Activated CD8-positive, alpha-beta T cell treated with anti-CD3 and anti-CD28 coated beads, Interleukin-2, amount 10 ng/mL, durations not matched to agents 7 days and 5 days (primary cell): ENCODE data around the gene NTM. TPM values are rescaled to one million over a fixed set of nuclear protein-coding genes. Genes with fewer than 3 reads are reported as not detected.

ENCODE experiments used
- ATAC-seq: fragments of 150-1000 bp; cut with Tn5 transposase; one replicate; pipeline ENCODE4 v1.10.0; 2021; ENCODE audit warnings: moderate library complexity
- CTCF ChIA-PET: fragments of 350-600 bp; sonication (Branson Sonifier 250); formaldehyde crosslinking; loops from one replicate; lab custom pipeline; 2021; ENCODE audit warnings: antibody characterized with exemption; lab: Charles Lee
- POLR2A ChIA-PET: fragments of 350-600 bp; sonication (Branson Sonifier 250); formaldehyde crosslinking; loops from one replicate; lab custom pipeline; 2021; ENCODE audit warnings: antibody characterized with exemption; lab: Charles Lee
- DNase-seq: peaks from one replicate; pipeline ENCODE4 v3.0.0-alpha.2; 2020
- H3K27ac Mint-ChIP-seq: one replicate; pipeline ENCODE4 v1.8.0; 2021; ENCODE audit warnings: mild to moderate bottlenecking, mixed read lengths
- H3K27me3 Mint-ChIP-seq: one replicate; pipeline ENCODE4 v1.8.0; 2021; ENCODE audit warnings: low read depth, mixed read lengths
- H3K36me3 Mint-ChIP-seq: one replicate; pipeline ENCODE4 v1.8.0; 2021; ENCODE audit warnings: low read depth, mixed read lengths
- H3K4me1 Mint-ChIP-seq: one replicate; pipeline ENCODE4 v1.8.0; 2021; ENCODE audit warnings: low read depth, mixed read lengths
- H3K4me3 Mint-ChIP-seq: one replicate; pipeline ENCODE4 v1.8.0; 2021; ENCODE audit warnings: mild to moderate bottlenecking, mixed read lengths
- H3K9me3 Mint-ChIP-seq: one replicate; pipeline ENCODE4 v1.8.0; 2022; ENCODE audit warnings: mixed read lengths; ENCODE audit not compliant: insufficient read depth
- total RNA-seq, 2 experiments: library from RNA; stranded (reverse); gene quantifications; one replicate each; pipeline ENCODE4 v1.2.3, GENCODE V29; 2021

NTM gene
- total RNA-seq, 2 experiments from 2014 or later, result not detected

DNA sequence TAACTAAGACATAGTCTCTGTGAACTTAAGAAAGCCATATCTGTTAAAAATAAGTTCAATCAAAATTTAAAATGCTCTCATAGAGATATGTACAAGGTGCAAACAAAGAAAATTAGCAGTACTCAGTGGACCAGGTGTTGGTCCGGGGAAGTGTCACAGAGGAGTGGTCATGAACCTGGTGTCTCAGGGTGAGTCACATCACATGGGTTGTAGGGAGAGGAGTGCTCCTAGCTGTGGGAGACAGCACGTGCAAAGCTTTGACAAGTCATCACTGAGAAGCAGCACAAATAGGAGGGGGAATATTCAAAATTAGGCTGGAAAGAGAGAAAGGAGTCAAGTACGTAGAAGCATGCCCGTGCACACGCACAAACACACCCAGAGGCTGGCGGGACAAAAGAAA is 438.1 kb downstream of the NTM start:
- ATAC-seq (no peak), DNase-seq (no peak)
- ChIA-PET CTCF (no interaction called here), POLR2A (no interaction called here)
- no peaks in the 10 kb centered on the region for H3K36me3 Mint-ChIP-seq
- H3K27ac Mint-ChIP-seq, result no peak overlapping the region
- H3K4me1 Mint-ChIP-seq, result no peaks in the 10 kb centered on the region
- H3K9me3 Mint-ChIP-seq, result no peaks in the 10 kb centered on the region
- no peaks in the 10 kb centered on the region for H3K27me3 Mint-ChIP-seq
- no peak overlapping the region for H3K4me3 Mint-ChIP-seq

DNA sequence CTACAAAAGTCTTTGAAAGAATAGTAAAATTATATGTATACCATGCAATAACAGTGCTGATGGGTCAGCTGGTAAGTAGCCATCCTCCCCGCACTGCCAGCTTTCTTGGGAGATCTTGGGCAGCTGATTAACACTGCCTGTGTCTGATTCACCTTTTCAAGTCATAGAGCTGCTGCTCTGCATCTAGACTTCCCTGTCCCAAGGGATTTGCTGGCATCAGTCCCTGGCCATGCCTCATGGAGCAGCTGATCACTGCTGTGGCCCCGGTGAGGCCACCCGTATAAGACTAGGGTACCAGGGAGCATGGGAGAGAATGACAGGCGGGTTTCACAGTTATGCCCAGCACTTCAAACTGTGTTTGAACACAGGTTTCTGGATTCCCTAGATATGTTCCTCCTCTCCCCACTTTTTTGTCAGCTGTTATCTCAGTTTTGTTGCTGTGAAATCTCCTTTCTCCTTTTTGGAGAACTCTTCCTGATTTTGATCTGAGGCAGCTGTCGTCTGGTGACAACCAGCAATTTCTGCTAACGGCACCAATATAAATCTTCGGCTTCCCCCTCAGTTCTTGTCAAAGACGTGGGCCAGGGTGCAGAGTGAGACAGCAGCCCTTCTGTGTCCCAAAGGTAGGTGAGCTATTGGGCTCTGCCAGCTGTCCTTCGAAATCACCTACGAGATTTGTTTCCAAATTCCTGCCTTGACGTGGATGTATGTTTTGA is 438.9 kb downstream of the NTM start:
- ChIA-PET POLR2A (no interaction called here), CTCF (no interaction called here)
- H3K4me3 Mint-ChIP-seq, result no peak overlapping the region

DNA sequence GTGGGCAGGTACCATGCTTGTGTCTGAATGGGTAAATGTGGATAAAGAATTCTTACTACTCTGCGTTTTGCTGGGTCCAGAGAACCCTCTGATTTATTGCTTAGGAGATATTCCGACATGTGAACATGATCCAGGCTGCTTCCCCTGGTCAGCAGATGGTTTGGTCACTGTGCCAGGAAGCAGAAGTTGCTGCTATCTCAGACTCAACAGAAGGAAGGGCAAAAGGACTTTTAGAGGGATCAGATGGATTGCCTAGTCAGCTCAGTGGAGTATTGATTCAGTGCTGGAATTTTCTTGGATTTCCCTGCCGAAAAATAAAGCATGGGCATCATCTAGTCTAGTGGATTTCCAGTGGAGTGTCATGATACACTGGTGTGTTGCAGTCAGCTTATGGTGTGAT is 440.1 kb downstream of the NTM start:
- POLR2A ChIA-PET, result interaction anchor here (0.6 kb wide), 1 partner anchor 9 kb away, joined by 3 read pairs; no protein-coding TSS in a partner anchor
- CTCF ChIA-PET, result no interaction called here
- Mint-ChIP-seq H3K27me3 (no peaks in the 10 kb centered on the region), H3K27ac (no peak overlapping the region), H3K4me3 (no peak overlapping the region), H3K9me3 (no peaks in the 10 kb centered on the region), H3K4me1 (no peaks in the 10 kb centered on the region), H3K36me3 (no peaks in the 10 kb centered on the region)
- DNase-seq, result no peak
- ATAC-seq, result no peak

More for the DNA sequence above, 438.9 kb downstream of the NTM start:
- DNase-seq (no peak), ATAC-seq (no peak)
- Mint-ChIP-seq H3K27ac (no peak overlapping the region), H3K9me3 (no peaks in the 10 kb centered on the region), H3K4me1 (no peaks in the 10 kb centered on the region), H3K27me3 (no peaks in the 10 kb centered on the region), H3K36me3 (no peaks in the 10 kb centered on the region)

DNA sequence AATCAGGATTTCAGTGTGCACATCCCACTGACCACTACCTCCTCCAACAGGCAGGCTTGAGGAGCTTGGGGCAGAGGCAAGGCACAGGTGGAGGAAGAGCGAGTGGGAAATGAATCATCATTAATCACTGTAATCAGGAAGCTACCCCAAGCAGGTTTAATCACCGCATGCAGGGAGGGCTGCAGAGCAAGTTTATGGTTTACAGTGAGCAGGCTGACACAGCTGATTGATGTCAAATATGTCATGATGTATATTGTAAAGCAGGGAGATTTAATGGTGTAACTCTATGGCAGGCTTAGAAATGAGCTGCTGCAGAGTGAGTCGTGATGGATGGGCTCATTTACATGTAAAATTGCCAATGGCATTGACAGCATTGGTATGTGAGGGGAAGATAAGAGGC is 441.0 kb downstream of the NTM start:
- Mint-ChIP-seq H3K4me3 (no peak overlapping the region), H3K27ac (no peak overlapping the region), H3K36me3 (no peaks in the 10 kb centered on the region), H3K4me1 (no peaks in the 10 kb centered on the region), H3K27me3 (no peaks in the 10 kb centered on the region), H3K9me3 (no peaks in the 10 kb centered on the region)
- no peak for ATAC-seq
- CTCF ChIA-PET, result no interaction called here
- POLR2A ChIA-PET, result no interaction called here
- no peak for DNase-seq

DNA sequence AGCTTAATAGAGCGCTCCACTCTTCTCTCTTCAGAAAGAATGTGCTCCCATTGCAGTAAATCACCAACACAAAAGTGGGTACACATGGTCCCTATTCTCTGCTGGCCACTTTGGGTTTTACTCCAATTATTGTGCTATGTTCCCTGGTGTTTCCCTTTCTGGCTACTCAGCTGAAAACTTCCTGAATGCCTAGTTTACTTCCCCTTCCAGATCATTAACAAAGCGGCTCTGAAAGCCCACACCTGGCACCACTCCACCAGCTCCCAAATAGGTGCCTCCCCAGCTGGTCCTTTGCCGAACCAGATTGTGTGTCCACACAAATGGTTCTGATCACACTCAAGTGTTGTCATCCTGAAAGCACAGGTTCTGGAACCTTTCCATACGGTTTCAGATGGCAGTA is 443.7 kb downstream of the NTM start:
- no peak overlapping the region for H3K27ac Mint-ChIP-seq
- no peaks in the 10 kb centered on the region for H3K27me3 Mint-ChIP-seq
- DNase-seq, result no peak
- ChIA-PET CTCF (no interaction called here), POLR2A (no interaction called here)
- H3K36me3 Mint-ChIP-seq, result no peaks in the 10 kb centered on the region
- H3K4me3 Mint-ChIP-seq, result no peak overlapping the region
- no peaks in the 10 kb centered on the region for H3K9me3 Mint-ChIP-seq
- H3K4me1 Mint-ChIP-seq, result no peaks in the 10 kb centered on the region
- ATAC-seq, result no peak

DNA sequence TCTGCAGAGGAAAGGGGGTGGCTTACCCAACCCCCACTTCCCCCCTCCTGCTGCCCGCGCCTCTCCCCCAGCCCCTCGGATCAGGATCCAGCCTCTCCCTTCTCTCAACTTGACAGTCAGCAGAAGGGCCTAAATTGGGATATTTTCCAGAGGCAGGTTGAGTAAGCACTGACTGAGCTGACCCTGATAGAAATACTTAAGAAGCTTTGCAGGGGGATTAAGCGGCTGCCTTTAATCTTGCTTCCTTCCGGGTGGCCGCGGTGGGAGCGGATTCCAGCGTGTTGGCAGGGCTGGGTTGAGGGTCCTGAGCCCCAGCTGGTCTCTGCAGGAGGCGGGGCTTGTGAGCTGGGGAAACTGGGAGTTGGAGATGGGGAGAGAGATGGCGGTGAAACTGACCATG is 445.2 kb downstream of the NTM start:
- H3K9me3 Mint-ChIP-seq, result no peaks in the 10 kb centered on the region
- ChIA-PET CTCF (no interaction called here), POLR2A (no interaction called here)
- H3K4me3 Mint-ChIP-seq, result no peak overlapping the region
- ATAC-seq, result no peak
- H3K36me3 Mint-ChIP-seq, result no peaks in the 10 kb centered on the region
- H3K27ac Mint-ChIP-seq, result no peak overlapping the region
- DNase-seq, result no peak
- no peaks in the 10 kb centered on the region for H3K27me3 Mint-ChIP-seq
- H3K4me1 Mint-ChIP-seq, result no peaks in the 10 kb centered on the region

DNA sequence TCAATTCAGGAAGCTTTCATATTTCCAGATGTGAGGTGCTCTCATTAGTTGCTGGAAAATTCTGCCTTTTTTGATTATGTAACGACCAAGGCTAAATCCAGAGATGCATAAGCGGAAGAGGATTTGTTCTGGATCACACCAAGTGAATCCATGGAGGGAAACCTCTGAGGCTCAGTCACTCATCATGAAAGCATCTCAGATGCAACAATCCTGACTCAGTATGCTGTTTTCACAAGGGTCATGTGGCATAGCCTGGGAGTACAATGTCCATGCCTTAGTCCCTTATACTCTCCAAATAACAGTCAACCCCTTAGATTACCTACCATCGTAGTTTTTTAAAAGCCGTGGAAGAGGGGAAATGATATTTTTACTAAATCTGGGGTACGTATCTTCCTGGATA is 445.6 kb downstream of the NTM start:
- Mint-ChIP-seq H3K27ac (no peak overlapping the region), H3K9me3 (no peaks in the 10 kb centered on the region), H3K36me3 (no peaks in the 10 kb centered on the region), H3K4me1 (no peaks in the 10 kb centered on the region), H3K27me3 (no peaks in the 10 kb centered on the region), H3K4me3 (no peak overlapping the region)
- CTCF ChIA-PET, result no interaction called here
- no peak for DNase-seq
- ATAC-seq, result no peak
- POLR2A ChIA-PET, result no interaction called here

DNA sequence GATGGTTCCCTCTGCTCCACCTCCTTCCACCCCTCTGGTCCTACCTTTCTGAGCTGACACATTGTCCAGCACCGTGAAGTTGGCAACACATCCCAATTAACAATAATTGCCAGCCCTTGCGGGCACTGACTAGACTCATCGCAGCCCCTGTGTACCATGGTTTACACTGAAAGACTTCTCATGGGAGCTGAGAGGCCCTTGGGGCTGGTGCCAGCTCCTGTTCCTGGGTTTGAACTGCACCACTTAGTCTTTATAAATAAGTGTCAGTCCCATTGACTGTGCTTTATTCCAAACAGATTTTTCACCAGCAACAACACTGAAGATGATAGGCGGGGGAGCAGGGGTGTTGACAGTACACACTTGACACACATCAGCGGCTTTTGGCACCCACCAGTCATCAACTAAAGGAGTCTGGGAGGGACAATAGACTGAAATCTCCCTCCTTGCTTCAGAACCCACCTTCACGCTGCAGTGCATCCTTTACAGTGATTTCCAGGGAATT is 447.3 kb downstream of the NTM start:
- no peak for DNase-seq
- Mint-ChIP-seq H3K27ac (no peak overlapping the region), H3K36me3 (no peaks in the 10 kb centered on the region), H3K27me3 (no peaks in the 10 kb centered on the region), H3K9me3 (no peaks in the 10 kb centered on the region), H3K4me3 (no peak overlapping the region), H3K4me1 (no peaks in the 10 kb centered on the region)
- CTCF ChIA-PET, result interaction anchor here (0.7 kb wide), 1 partner anchor 12 kb away, joined by 3 read pairs; no protein-coding TSS in a partner anchor
- ATAC-seq, result no peak
- POLR2A ChIA-PET, result no interaction called here

DNA sequence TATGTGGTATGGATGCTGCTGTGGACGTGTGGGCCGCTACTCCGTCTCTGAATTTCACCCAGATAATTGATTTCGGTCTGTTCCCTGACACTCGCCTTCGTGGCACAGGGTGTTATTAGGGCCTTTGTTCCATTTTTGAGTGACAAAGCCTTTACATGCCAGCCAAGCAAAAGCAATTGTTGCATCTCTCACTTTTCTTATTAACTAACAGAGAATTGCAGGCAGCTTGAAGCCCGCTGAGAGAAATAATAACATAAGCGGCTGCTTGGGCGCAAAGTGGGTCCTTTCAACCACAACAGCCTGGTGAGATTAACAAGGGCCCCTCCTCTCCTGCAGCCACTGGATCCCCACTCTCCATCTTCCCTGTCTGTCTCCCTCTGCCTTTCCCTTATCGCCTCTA is 449.4 kb downstream of the NTM start:
- no peak for DNase-seq
- Mint-ChIP-seq H3K4me3 (no peak overlapping the region), H3K36me3 (no peaks in the 10 kb centered on the region), H3K27me3 (no peaks in the 10 kb centered on the region), H3K27ac (no peak overlapping the region), H3K4me1 (no peaks in the 10 kb centered on the region), H3K9me3 (no peaks in the 10 kb centered on the region)
- POLR2A ChIA-PET, result interaction anchor here (0.7 kb wide), 1 partner anchor 9 kb away, joined by 3 read pairs; no protein-coding TSS in a partner anchor
- ATAC-seq, result no peak
- CTCF ChIA-PET, result no interaction called here

DNA sequence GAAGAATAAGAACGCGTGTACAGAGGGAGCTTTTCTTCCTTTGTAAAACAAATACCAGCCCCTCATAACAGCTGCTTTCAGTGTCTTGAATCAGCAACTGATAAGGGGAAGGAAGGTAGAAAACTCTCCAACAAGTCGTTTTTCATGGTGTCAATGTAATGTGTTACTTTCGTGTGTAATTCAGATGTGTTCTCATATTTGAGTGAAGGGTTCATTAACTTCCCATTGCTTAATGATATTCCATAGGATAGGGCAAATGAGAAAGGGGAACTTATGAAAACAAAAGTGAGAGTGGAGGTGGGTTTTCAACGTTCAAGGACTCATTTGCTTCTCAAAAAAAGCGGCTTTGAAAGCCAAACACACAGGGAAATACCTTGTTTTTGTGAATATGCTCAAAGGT is 452.1 kb downstream of the NTM start:
- no peak for DNase-seq
- no peak overlapping the region for H3K27ac Mint-ChIP-seq
- ATAC-seq, result no peak
- no peaks in the 10 kb centered on the region for H3K36me3 Mint-ChIP-seq
- no peak overlapping the region for H3K4me3 Mint-ChIP-seq
- POLR2A ChIA-PET, result no interaction called here
- no peaks in the 10 kb centered on the region for H3K27me3 Mint-ChIP-seq
- CTCF ChIA-PET, result no interaction called here
- H3K4me1 Mint-ChIP-seq, result no peaks in the 10 kb centered on the region
- no peaks in the 10 kb centered on the region for H3K9me3 Mint-ChIP-seq

DNA sequence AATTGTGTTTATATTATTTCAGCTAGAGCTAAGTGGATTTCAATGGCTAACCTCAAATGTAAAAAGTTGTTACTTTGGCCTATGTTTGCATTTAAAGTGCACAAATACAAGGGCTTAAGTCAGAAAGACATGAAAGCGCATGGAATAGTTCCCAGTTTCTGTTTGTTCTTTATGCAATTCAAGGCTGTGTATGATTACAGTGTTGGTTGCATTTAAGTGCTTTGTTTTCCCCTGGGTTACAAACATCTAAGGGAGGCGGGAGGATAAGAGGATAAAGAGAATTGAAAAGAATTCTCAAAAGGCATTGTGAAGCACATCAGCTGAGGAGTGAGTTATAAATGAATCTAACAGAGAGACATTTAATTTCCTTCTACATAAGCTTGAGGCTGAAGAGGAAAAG is 453.4 kb downstream of the NTM start:
- no peaks in the 10 kb centered on the region for H3K4me1 Mint-ChIP-seq
- DNase-seq, result no peak
- no peak overlapping the region for H3K4me3 Mint-ChIP-seq
- H3K9me3 Mint-ChIP-seq, result no peaks in the 10 kb centered on the region
- ChIA-PET POLR2A (no interaction called here), CTCF (no interaction called here)
- no peaks in the 10 kb centered on the region for H3K27me3 Mint-ChIP-seq
- no peaks in the 10 kb centered on the region for H3K36me3 Mint-ChIP-seq
- no peak for ATAC-seq
- H3K27ac Mint-ChIP-seq, result no peak overlapping the region

DNA sequence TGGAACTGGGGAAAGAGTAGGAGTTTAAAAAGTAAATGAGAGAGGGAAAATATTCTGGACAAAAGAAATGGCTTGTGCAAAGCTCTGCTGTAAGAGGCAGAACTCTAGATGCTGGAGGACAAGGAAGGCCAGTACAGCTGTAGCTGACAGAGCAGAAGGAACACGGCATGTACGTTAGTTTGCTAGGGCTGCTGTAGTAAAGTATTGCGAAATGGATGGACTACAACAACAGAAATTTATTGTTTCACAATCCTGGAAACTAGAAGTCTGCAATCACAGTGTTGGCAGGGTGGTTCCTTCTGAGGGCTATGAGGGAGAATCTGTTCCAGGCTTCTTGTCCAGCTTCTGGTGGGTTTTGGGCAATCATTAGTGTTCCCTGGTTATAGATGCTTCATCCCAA is 454.4 kb downstream of the NTM start:
- ATAC-seq (no peak), DNase-seq (no peak)
- H3K4me1 Mint-ChIP-seq, result no peaks in the 10 kb centered on the region
- ChIA-PET CTCF (no interaction called here), POLR2A (no interaction called here)
- no peaks in the 10 kb centered on the region for H3K36me3 Mint-ChIP-seq
- H3K9me3 Mint-ChIP-seq, result no peaks in the 10 kb centered on the region
- H3K4me3 Mint-ChIP-seq, result no peak overlapping the region
- H3K27ac Mint-ChIP-seq, result no peak overlapping the region
- H3K27me3 Mint-ChIP-seq, result no peaks in the 10 kb centered on the region

DNA sequence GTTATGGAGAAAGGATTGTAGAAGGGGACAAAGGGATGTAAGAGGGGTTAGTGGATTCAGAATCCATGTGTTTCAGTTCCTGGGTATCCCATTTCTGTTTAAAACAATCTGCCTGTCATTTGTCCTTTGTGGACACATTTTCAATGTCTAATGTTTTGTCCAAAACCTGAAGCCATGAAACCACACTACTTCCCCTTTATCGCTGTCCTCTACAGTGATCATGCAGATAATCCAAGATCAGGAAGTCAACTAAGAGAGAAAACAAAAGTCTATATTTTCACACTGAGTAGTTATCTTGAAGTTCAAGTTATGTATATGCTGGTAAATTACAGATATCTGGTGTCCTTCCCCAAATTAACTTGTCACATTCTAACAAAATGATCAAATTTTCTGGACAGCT is 457.0 kb downstream of the NTM start:
- CTCF ChIA-PET, result no interaction called here
- no peaks in the 10 kb centered on the region for H3K4me1 Mint-ChIP-seq
- POLR2A ChIA-PET, result no interaction called here
- no peak for DNase-seq
- no peak for ATAC-seq
- H3K9me3 Mint-ChIP-seq, result no peaks in the 10 kb centered on the region
- H3K36me3 Mint-ChIP-seq, result no peaks in the 10 kb centered on the region
- H3K4me3 Mint-ChIP-seq, result no peak overlapping the region
- no peak overlapping the region for H3K27ac Mint-ChIP-seq
- no peaks in the 10 kb centered on the region for H3K27me3 Mint-ChIP-seq
